Smooth muscle cell (in vitro differentiated cells): ENCODE results near the gene WBP11. TPM values are rescaled to one million over a fixed set of nuclear protein-coding genes. Genes with fewer than 3 reads are reported as not detected.

Experiments
- DNase-seq: peaks from one replicate; lab custom pipeline; 2025; ENCODE audit not compliant: unreplicated experiment; lab: John Stamatoyannopoulos, UW
- H2AFZ ChIP-seq: fragments of 200-600 bp; sonication (generic); 2 replicates; pipeline ENCODE4 v1.6.0; 2016; ENCODE audit warnings: antibody characterized with exemption, low read depth, mild to moderate bottlenecking
- H3F3A ChIP-seq: fragments of 200-600 bp; sonication (generic); 2 replicates; pipeline ENCODE4 v1.6.0; 2017; ENCODE audit warnings: antibody characterized with exemption, low read depth
- H3K27ac ChIP-seq: fragments of 200-600 bp; sonication (generic); 2 replicates; pipeline ENCODE4 v1.5.1; 2016; ENCODE audit warnings: low read depth, mild to moderate bottlenecking
- H3K27me3 ChIP-seq: fragments of 200-600 bp; sonication (generic); 2 replicates; pipeline ENCODE4 v1.6.1; 2016; ENCODE audit warnings: low read depth, mild to moderate bottlenecking
- H3K36me3 ChIP-seq: fragments of 200-600 bp; sonication (generic); 2 replicates; pipeline ENCODE4 v1.5.1; 2016; ENCODE audit warnings: low read depth
- H3K4me1 ChIP-seq: fragments of 200-600 bp; sonication (generic); 2 replicates; pipeline ENCODE4 v1.5.1; 2016; ENCODE audit warnings: low read depth
- H3K4me2 ChIP-seq: fragments of 200-600 bp; sonication (generic); 2 replicates; pipeline ENCODE4 v1.6.0; 2016; ENCODE audit warnings: mild to moderate bottlenecking
- H3K4me3 ChIP-seq: fragments of 200-600 bp; sonication (generic); 2 replicates; pipeline ENCODE4 v1.5.1; 2016; ENCODE audit warnings: mild to moderate bottlenecking
- H3K79me2 ChIP-seq: fragments of 200-600 bp; sonication (generic); 2 replicates; pipeline ENCODE4 v1.6.0; 2016; ENCODE audit warnings: low read depth, mild to moderate bottlenecking
- H3K9ac ChIP-seq: fragments of 200-600 bp; sonication (generic); 2 replicates; pipeline ENCODE4 v1.6.0; 2016; ENCODE audit warnings: low read depth
- H3K9me3 ChIP-seq: fragments of 200-600 bp; sonication (generic); replicated peaks from 2 replicates; pipeline ENCODE4 v1.5.1; 2016; ENCODE audit warnings: low read depth
- H4K20me1 ChIP-seq: fragments of 200-600 bp; sonication (generic); 2 replicates; pipeline ENCODE4 v1.6.0; 2016; ENCODE audit warnings: low read depth
- WGBS: methylation state at CpG from one replicate; pipeline ENCODE4 v1.1.7; 2016; ENCODE audit warnings: low lambda C conversion rate; 5-methylcytosine and 5-hydroxymethylcytosine counted together
- polyA plus RNA-seq: library from polyadenylated mRNA; unstranded; fragments of >200 nt; fragmentation: Nextera tagmentation; extraction: Ambion mirVana; gene quantifications from 2 replicates; pipeline ENCODE4 v1.2.1, GENCODE V29; 2016
- total RNA-seq: library from RNA; depleted of rRNA; stranded (reverse); fragments of >200 nt; gene quantifications from 2 replicates; pipeline ENCODE4 v1.2.3, GENCODE V29; 2014
- TF ChIP-seq, protein P1 (sequence below): fragments of 200-600 bp; sonication (generic); IDR thresholded peaks from 2 replicates; pipeline ENCODE4 v1.5.1; 2017; ENCODE audit warnings: borderline replicate concordance, mild to moderate bottlenecking, antibody characterized with exemption; ENCODE audit not compliant: insufficient read depth, poor library complexity, severe bottlenecking

Gene WBP11
- total and polyA plus RNA-seq, 2 experiments from 2014 or later = 20.6 to 55.7 TPM

GRCh38 chr12:14833336-14833735, 30.1 kb upstream of the WBP11 start:
- no peak overlapping the region for H2AFZ ChIP-seq
- peak overlapping the region; percentile 98 for H3K27ac ChIP-seq
- no peak overlapping the region for H3K4me3 ChIP-seq
- peaks cover 2% of the 10 kb centered on the region for H3K79me2 ChIP-seq
- H3K4me1 ChIP-seq = peaks cover 11% of the 10 kb centered on the region
- peaks cover 33% of the 10 kb centered on the region for H3F3A ChIP-seq
- H3K9ac ChIP-seq = no peak overlapping the region
- TF ChIP-seq, protein P1, sequence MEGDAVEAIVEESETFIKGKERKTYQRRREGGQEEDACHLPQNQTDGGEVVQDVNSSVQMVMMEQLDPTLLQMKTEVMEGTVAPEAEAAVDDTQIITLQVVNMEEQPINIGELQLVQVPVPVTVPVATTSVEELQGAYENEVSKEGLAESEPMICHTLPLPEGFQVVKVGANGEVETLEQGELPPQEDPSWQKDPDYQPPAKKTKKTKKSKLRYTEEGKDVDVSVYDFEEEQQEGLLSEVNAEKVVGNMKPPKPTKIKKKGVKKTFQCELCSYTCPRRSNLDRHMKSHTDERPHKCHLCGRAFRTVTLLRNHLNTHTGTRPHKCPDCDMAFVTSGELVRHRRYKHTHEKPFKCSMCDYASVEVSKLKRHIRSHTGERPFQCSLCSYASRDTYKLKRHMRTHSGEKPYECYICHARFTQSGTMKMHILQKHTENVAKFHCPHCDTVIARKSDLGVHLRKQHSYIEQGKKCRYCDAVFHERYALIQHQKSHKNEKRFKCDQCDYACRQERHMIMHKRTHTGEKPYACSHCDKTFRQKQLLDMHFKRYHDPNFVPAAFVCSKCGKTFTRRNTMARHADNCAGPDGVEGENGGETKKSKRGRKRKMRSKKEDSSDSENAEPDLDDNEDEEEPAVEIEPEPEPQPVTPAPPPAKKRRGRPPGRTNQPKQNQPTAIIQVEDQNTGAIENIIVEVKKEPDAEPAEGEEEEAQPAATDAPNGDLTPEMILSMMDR = no peak
- no peaks in the 10 kb centered on the region for H3K9me3 ChIP-seq
- no peaks in the 10 kb centered on the region for H4K20me1 ChIP-seq
- 35% methylated on average over 3 of the region's 3 CpGs for WGBS
- H3K36me3 ChIP-seq = no peaks in the 10 kb centered on the region
- H3K27me3 ChIP-seq = no peaks in the 10 kb centered on the region
- peak overlapping the region; percentile 80 for H3K4me2 ChIP-seq
- DNase-seq = no peak

DNA sequence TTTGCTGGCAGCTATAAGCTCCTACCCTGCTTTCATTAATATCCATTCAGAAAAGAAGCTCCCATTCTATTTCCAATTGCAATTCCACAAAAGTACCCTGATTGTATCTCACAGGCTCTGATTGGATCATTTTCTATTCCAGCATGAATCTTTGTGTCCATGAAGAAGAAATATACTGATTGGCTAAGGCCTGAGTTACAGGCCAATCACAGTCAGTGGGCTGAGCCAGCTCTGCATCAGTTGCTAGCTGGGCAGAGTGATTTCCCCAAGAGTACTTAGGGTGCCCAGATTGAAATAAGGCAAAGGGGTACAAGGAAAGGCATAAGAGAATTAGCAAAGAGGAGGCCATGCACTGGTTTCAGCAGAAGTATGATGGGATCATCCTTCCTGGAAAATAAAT, 25.6 kb upstream of the WBP11 start:
- Histone ChIP-seq H3F3A (peaks cover 22% of the 10 kb centered on the region), H3K36me3 (no peaks in the 10 kb centered on the region), H3K27ac (no peak overlapping the region), H3K4me3 (no peak overlapping the region), H3K9me3 (no peaks in the 10 kb centered on the region), H3K4me1 (peaks cover 20% of the 10 kb centered on the region), H4K20me1 (no peaks in the 10 kb centered on the region), H3K27me3 (no peaks in the 10 kb centered on the region), H3K4me2 (no peak overlapping the region), H2AFZ (no peak overlapping the region), H3K9ac (no peak overlapping the region), H3K79me2 (peaks cover 3% of the 10 kb centered on the region)
- no peak for DNase-seq
- TF ChIP-seq, protein P1 = no peak

- Histone ChIP-seq H3K9ac (peak overlapping the region; percentile 55), H3K4me2 (peak overlapping the region; percentile 35), H3K4me3 (no peak overlapping the region), H3K36me3 (no peaks in the 10 kb centered on the region), H4K20me1 (no peaks in the 10 kb centered on the region), H3K27me3 (no peaks in the 10 kb centered on the region), H3K79me2 (peaks cover 3% of the 10 kb centered on the region), H3K4me1 (peaks cover 14% of the 10 kb centered on the region), H3K9me3 (no peaks in the 10 kb centered on the region), H2AFZ (peak overlapping the region; percentile 81), H3F3A (peaks cover 19% of the 10 kb centered on the region), H3K27ac (peak overlapping the region; percentile 92)
- TF ChIP-seq, protein P1 = no peak
- WGBS = 64% methylated on average over 2 of the region's 2 CpGs
- no peak for DNase-seq
Measured at GRCh38 chr12:14827043-14827442, 23.8 kb upstream of the WBP11 start.

DNA sequence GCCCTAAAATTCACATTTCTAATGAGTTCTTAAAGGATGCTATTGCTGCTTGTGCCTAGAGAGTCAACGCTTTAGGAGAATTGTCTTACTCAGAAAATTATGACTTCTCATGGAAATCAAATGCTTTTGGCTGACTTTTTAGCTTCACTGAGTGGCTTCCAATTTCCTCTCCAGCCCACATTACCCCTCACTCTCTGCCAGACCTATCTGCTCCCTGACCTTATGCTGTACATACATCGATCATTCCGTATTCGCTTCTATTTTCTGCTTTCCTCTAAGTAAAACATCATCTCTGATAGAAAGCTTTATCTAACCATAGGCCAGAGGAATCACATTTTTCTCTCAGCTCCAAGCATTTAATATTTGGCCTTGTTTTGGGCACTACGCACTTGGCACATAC, 23.2 kb upstream of the WBP11 start:
- Histone ChIP-seq H3K27me3 (no peaks in the 10 kb centered on the region), H3K9ac (peak overlapping the region; percentile 55), H3K79me2 (peaks cover 3% of the 10 kb centered on the region), H3K4me1 (peaks cover 14% of the 10 kb centered on the region), H3K9me3 (no peaks in the 10 kb centered on the region), H3K4me2 (peak overlapping the region; percentile 35), H2AFZ (peak overlapping the region; percentile 81), H4K20me1 (no peaks in the 10 kb centered on the region), H3F3A (peaks cover 19% of the 10 kb centered on the region), H3K27ac (peak overlapping the region; percentile 92), H3K4me3 (no peak overlapping the region), H3K36me3 (no peaks in the 10 kb centered on the region)
- DNase-seq = no peak
- WGBS = 92% methylated on average over 5 of the region's 5 CpGs
- TF ChIP-seq, protein P1 = no peak
